WTC11 (cell line): ENCODE results near the gene TDRD9. TPM values are rescaled to one million over a fixed set of nuclear protein-coding genes. Genes with fewer than 3 reads are reported as not detected.
A peak's percentile ranks its signal among the peaks of the same experiment; 100 is the strongest.

Source experiments
- ATAC-seq: fragments of 200-7000 bp; cut with Tn5 transposase; 2 replicates; pipeline ENCODE4 v1.10.0; 2021; ENCODE audit warnings: mild to moderate bottlenecking, moderate library complexity
- CTCF ChIA-PET: fragments of 300-600 bp; sonication (Branson Sonifier 250); formaldehyde crosslinking; loops from one replicate; lab custom pipeline; 2021; ENCODE audit warnings: antibody characterized with exemption; lab: Charles Lee
- POLR2A ChIA-PET: fragments of 350-600 bp; sonication (Branson Sonifier 250); formaldehyde crosslinking; loops from one replicate; lab custom pipeline; 2021; ENCODE audit warnings: antibody characterized with exemption; lab: Charles Lee
- DNase-seq: peaks from one replicate; pipeline ENCODE4 v3.0.0; 2021; ENCODE audit warnings: low spot score
- H3K27ac Mint-ChIP-seq: 2 replicates; pipeline ENCODE4 v1.8.0; 2021; ENCODE audit warnings: mixed read lengths
- H3K27me3 Mint-ChIP-seq: 2 replicates; pipeline ENCODE4 v1.8.0; 2021; ENCODE audit warnings: low read depth, mild to moderate bottlenecking, moderate library complexity, mixed read lengths
- H3K36me3 Mint-ChIP-seq: 2 replicates; pipeline ENCODE4 v1.8.0; 2021; ENCODE audit warnings: mixed read lengths
- H3K4me1 Mint-ChIP-seq: 2 replicates; pipeline ENCODE4 v1.8.0; 2022; ENCODE audit warnings: mixed read lengths
- H3K4me3 Mint-ChIP-seq: 2 replicates; pipeline ENCODE4 v1.8.0; 2021; ENCODE audit warnings: mild to moderate bottlenecking, moderate library complexity, mixed read lengths
- H3K9me3 Mint-ChIP-seq: 2 replicates; pipeline ENCODE4 v1.8.0; 2021; ENCODE audit warnings: mixed read lengths
- ATF1 ChIP-seq: sonication (generic); formaldehyde crosslinking; IDR thresholded peaks from 2 replicates; pipeline ENCODE4 v1.8.1; 2023; ENCODE audit warnings: mild to moderate bottlenecking, moderate library complexity, missing genetic modification reagents
- EMX1 ChIP-seq: fragments of 250-450 bp; sonication (Bioruptor Pico); IDR thresholded peaks from 2 replicates; pipeline ENCODE4 v1.8.0; 2021; ENCODE audit warnings: mild to moderate bottlenecking
- ETV6 ChIP-seq: sonication (generic); formaldehyde crosslinking; IDR thresholded peaks from 2 replicates; pipeline ENCODE4 v1.8.1; 2022; ENCODE audit warnings: mild to moderate bottlenecking, missing genetic modification reagents
- MYBL2 ChIP-seq: sonication (generic); formaldehyde crosslinking; IDR thresholded peaks from 2 replicates; pipeline ENCODE4 v1.8.1; 2023; ENCODE audit warnings: mild to moderate bottlenecking, moderate library complexity, missing genetic modification reagents
- ZBTB21 ChIP-seq: sonication (generic); formaldehyde crosslinking; IDR thresholded peaks from 2 replicates; pipeline ENCODE4 v1.8.1; 2023; ENCODE audit warnings: mild to moderate bottlenecking, missing genetic modification reagents, borderline replicate concordance
- ZNF138 ChIP-seq: sonication (generic); formaldehyde crosslinking; conservative IDR thresholded peaks from 2 replicates; pipeline ENCODE4 v1.8.1; 2022; ENCODE audit warnings: mild to moderate bottlenecking, moderate library complexity, missing genetic modification reagents
- ZNF317 ChIP-seq: sonication (generic); formaldehyde crosslinking; IDR thresholded peaks from 2 replicates; pipeline ENCODE4 v1.8.1; 2023; ENCODE audit warnings: low read depth, mild to moderate bottlenecking, moderate library complexity, missing genetic modification reagents, borderline replicate concordance
- total RNA-seq: library from RNA; stranded (reverse); gene quantifications from 3 replicates; pipeline ENCODE4 v1.2.3, GENCODE V29; 2021
- TF ChIP-seq, protein P1 (sequence below): fragments of 250-450 bp; sonication (Bioruptor Pico); IDR thresholded peaks from 2 replicates; pipeline ENCODE4 v2.1.2; 2022; ENCODE audit warnings: mild to moderate bottlenecking, moderate library complexity
- TF ChIP-seq, protein P2 (sequence below): sonication (generic); formaldehyde crosslinking; IDR thresholded peaks from 2 replicates; pipeline ENCODE4 v1.8.1; 2023; ENCODE audit warnings: mild to moderate bottlenecking, moderate library complexity, missing genetic modification reagents
- TF ChIP-seq, protein P3 (sequence below): sonication (generic); formaldehyde crosslinking; IDR thresholded peaks from 2 replicates; pipeline ENCODE4 v1.8.0; 2022; ENCODE audit warnings: missing genetic modification reagents
- TF ChIP-seq, protein P4 (sequence below): sonication (generic); formaldehyde crosslinking; IDR thresholded peaks from 2 replicates; pipeline ENCODE4 v1.8.0; 2022; ENCODE audit warnings: mild to moderate bottlenecking, missing genetic modification reagents
- TF ChIP-seq, protein P5 (sequence below): sonication (generic); formaldehyde crosslinking; IDR thresholded peaks from 2 replicates; pipeline ENCODE4 v1.8.1; 2022; ENCODE audit warnings: mild to moderate bottlenecking, moderate library complexity, missing genetic modification reagents

The TDRD9 gene
- total RNA-seq, 1 experiment from 2014 or later: 0.17 TPM

DNA sequence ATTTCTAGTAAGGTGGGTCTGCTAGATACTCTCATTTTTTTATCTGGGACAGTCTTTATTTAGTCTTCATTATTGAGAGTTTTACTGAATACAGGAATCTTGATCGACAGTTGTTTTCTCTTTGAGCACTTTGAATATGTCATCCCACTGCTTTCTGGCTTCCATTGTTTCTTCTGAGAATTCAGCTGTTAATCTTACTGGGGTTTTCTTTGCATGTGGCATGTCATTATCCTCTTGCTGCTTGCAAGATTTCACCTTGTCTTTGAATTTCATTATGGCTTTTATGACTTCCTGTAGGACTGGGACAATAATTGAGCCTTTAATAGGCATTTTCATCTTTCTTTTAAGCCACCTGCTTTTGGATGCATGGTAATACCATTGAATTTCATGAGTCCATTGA, 60.8 kb downstream of the TDRD9 start:
- Mint-ChIP-seq H3K4me3 (no peak overlapping the region), H3K4me1 (peaks cover 4% of the 10 kb centered on the region), H3K27ac (no peak overlapping the region), H3K27me3 (peaks cover 15% of the 10 kb centered on the region), H3K9me3 (peaks cover 50% of the 10 kb centered on the region)
- ChIA-PET CTCF (no interaction called here), POLR2A (no interaction called here)
- ATAC-seq: no peak
- no peak for DNase-seq
- TF ChIP-seq, protein P1, sequence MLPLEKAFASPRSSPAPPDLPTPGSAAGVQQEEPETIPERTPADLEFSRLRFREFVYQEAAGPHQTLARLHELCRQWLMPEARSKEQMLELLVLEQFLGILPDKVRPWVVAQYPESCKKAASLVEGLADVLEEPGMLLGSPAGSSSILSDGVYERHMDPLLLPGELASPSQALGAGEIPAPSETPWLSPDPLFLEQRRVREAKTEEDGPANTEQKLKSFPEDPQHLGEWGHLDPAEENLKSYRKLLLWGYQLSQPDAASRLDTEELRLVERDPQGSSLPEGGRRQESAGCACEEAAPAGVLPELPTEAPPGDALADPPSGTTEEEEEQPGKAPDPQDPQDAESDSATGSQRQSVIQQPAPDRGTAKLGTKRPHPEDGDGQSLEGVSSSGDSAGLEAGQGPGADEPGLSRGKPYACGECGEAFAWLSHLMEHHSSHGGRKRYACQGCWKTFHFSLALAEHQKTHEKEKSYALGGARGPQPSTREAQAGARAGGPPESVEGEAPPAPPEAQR (CRISPR knock-in tag): no peak
- TF ChIP-seq, protein P2, sequence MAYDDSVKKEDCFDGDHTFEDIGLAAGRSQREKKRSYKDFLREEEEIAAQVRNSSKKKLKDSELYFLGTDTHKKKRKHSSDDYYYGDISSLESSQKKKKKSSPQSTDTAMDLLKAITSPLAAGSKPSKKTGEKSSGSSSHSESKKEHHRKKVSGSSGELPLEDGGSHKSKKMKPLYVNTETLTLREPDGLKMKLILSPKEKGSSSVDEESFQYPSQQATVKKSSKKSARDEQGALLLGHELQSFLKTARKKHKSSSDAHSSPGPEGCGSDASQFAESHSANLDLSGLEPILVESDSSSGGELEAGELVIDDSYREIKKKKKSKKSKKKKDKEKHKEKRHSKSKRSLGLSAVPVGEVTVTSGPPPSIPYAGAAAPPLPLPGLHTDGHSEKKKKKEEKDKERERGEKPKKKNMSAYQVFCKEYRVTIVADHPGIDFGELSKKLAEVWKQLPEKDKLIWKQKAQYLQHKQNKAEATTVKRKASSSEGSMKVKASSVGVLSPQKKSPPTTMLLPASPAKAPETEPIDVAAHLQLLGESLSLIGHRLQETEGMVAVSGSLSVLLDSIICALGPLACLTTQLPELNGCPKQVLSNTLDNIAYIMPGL: no peak
- TF ChIP-seq ZNF317: peak; percentile 97
- TF ChIP-seq, all 79 proteins: peak for 1
- peaks cover 30% of the 10 kb centered on the region for H3K36me3 Mint-ChIP-seq

DNA sequence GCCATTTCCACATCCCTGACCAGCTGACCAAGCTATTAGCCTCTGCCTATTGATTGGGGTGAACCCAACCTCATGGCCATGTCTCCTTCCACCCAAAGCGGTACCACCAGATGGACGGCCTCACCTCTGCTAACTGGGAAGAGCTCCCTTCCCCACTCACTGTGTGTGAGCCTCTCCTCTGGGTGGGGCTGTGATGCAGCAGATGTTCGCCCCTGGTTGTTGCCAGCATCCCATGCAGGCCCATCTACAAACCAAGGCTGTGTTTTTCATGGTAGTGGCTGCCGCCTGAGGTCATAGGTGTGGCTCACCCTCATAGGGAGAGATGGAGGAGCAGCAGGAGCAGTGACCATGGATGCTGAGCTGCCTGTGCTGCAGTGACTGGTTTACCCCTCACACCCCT, 61.7 kb downstream of the TDRD9 start:
- ChIA-PET CTCF (interaction anchor here (0.6 kb wide), 1 partner anchor 143 kb away, joined by 4 read pairs; no protein-coding TSS in a partner anchor), POLR2A (no interaction called here)
- TF ChIP-seq, protein P3, sequence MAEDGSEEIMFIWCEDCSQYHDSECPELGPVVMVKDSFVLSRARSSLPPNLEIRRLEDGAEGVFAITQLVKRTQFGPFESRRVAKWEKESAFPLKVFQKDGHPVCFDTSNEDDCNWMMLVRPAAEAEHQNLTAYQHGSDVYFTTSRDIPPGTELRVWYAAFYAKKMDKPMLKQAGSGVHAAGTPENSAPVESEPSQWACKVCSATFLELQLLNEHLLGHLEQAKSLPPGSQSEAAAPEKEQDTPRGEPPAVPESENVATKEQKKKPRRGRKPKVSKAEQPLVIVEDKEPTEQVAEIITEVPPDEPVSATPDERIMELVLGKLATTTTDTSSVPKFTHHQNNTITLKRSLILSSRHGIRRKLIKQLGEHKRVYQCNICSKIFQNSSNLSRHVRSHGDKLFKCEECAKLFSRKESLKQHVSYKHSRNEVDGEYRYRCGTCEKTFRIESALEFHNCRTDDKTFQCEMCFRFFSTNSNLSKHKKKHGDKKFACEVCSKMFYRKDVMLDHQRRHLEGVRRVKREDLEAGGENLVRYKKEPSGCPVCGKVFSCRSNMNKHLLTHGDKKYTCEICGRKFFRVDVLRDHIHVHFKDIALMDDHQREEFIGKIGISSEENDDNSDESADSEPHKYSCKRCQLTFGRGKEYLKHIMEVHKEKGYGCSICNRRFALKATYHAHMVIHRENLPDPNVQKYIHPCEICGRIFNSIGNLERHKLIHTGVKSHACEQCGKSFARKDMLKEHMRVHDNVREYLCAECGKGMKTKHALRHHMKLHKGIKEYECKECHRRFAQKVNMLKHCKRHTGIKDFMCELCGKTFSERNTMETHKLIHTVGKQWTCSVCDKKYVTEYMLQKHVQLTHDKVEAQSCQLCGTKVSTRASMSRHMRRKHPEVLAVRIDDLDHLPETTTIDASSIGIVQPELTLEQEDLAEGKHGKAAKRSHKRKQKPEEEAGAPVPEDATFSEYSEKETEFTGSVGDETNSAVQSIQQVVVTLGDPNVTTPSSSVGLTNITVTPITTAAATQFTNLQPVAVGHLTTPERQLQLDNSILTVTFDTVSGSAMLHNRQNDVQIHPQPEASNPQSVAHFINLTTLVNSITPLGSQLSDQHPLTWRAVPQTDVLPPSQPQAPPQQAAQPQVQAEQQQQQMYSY (CRISPR knock-in tag): no peak
- TF ChIP-seq ETV6 (CRISPR knock-in tag): no peak
- Mint-ChIP-seq H3K4me3 (no peak overlapping the region), H3K27me3 (peaks cover 15% of the 10 kb centered on the region), H3K36me3 (peaks cover 24% of the 10 kb centered on the region), H3K9me3 (peaks cover 41% of the 10 kb centered on the region), H3K27ac (no peak overlapping the region), H3K4me1 (peaks cover 4% of the 10 kb centered on the region)
- no peak for DNase-seq
- no peak for ATAC-seq

DNA sequence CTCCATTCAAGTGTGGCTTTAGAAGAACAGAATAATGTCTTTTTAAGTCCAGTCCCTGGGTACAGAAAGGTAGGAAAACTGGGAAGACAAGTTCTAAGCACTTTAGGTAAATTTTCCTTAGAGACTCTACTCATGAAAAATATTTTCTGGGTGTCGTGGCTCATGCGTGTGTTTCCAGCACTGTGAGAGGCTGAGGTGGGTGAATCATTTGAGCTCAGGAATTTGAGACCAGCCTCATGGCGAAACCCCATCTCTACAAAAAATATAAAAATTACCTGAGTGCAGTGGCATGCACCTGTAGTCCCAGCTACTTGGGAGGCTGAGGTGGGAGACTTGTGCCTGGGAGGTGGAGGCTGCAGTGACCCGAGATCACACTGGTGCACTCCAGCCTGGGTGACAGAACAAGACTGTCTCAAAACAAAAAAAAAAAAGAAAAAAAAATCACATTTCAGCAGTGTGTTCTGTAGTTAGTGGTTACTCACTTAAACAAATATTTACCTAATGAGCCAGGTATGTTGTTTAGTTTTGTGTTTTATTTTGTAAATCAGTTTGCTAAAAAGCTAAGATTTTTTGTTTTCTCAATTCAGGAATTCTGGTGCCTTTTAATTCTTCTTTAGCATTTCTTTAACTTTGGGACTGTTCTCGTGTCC, 66.4 kb downstream of the TDRD9 start:
- DNase-seq (no peak), ATAC-seq (no peak)
- Mint-ChIP-seq H3K36me3 (peaks cover 4% of the 10 kb centered on the region; the same call in 1 of the 2 replicates), H3K27ac (no peak overlapping the region), H3K27me3 (no peaks in the 10 kb centered on the region), H3K9me3 (peaks cover 4% of the 10 kb centered on the region), H3K4me3 (no peak overlapping the region), H3K4me1 (peaks cover 4% of the 10 kb centered on the region)
- TF ChIP-seq MYBL2 (CRISPR knock-in tag): no peak
- ChIA-PET POLR2A (no interaction called here), CTCF (interaction anchor here (0.6 to 1.5 kb wide), 3 partner anchors 94 to 229 kb away, joined by 4 to 9 read pairs (median 6); no protein-coding TSS in a partner anchor)

DNA sequence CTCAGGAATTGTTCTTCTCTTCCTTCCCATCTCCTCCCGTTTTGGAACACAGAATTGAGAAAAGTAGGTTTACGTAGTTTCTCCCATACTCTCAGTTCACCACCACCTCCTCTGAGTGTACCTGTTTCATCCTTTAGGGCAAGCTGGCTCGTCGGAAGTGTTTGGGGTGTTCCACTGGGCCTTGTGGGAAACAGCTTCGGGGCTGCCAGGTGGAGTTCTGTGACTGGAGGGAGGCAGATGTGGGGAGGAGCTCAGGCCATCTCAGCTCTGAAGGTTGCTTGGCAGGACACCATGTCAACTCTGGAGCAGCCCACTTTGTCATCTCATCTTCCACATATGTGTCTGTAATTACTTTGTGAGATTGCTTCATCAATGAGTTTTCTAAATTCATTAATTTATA, 67.6 kb downstream of the TDRD9 start:
- ChIA-PET CTCF (interaction anchor here (1.5 kb wide), 1 partner anchor 95 kb away, joined by 9 read pairs; no protein-coding TSS in a partner anchor), POLR2A (no interaction called here)
- no peak for DNase-seq
- Mint-ChIP-seq H3K4me1 (no peaks in the 10 kb centered on the region; the same call in none of the 2 replicates), H3K36me3 (no peaks in the 10 kb centered on the region), H3K4me3 (no peak overlapping the region), H3K27me3 (no peaks in the 10 kb centered on the region), H3K27ac (no peak overlapping the region), H3K9me3 (no peaks in the 10 kb centered on the region)
- TF ChIP-seq ATF1 (CRISPR knock-in tag): no peak
- no peak for TF ChIP-seq MYBL2 (CRISPR knock-in tag)
- TF ChIP-seq ZNF138 (CRISPR knock-in tag): no peak
- no peak for TF ChIP-seq ZBTB21 (CRISPR knock-in tag)
- no peak for TF ChIP-seq EMX1 (CRISPR knock-in tag)
- TF ChIP-seq, protein P2: no peak
- TF ChIP-seq, protein P4, sequence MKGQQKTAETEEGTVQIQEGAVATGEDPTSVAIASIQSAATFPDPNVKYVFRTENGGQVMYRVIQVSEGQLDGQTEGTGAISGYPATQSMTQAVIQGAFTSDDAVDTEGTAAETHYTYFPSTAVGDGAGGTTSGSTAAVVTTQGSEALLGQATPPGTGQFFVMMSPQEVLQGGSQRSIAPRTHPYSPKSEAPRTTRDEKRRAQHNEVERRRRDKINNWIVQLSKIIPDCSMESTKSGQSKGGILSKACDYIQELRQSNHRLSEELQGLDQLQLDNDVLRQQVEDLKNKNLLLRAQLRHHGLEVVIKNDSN (CRISPR knock-in tag): no peak
- TF ChIP-seq, protein P5, sequence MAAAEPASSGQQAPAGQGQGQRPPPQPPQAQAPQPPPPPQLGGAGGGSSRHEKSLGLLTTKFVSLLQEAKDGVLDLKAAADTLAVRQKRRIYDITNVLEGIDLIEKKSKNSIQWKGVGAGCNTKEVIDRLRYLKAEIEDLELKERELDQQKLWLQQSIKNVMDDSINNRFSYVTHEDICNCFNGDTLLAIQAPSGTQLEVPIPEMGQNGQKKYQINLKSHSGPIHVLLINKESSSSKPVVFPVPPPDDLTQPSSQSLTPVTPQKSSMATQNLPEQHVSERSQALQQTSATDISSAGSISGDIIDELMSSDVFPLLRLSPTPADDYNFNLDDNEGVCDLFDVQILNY (CRISPR knock-in tag): no peak
- ATAC-seq: no peak
